ENCODE results near the gene MYH9. TPM values are rescaled to one million over a fixed set of nuclear protein-coding genes. Genes with fewer than 3 reads are reported as not detected.
A peak's percentile ranks its signal among the peaks of the same experiment; 100 is the strongest.

The MYH9 gene
- total RNA-seq, 4 donors from 2014 or later: 241 to 387 (median 358) TPM

DNA sequence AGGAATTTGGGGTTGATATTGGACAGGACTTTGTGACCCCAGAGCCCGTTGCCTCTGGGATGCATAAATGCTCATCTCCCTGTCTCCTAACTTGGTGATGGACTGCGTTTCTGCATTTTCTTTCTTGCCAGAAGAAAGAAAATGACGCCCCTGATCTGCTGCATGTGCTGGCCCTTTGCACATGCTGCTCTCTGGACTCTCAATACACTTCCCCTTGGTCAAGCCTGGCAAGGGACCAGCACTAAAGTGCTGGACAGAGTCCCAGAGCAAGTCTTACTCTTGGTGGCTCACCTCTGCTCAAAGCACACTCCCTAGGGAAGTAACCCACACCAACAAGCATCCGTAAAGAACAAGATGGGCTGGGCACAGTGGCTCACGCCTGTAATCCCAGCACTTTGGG, 40.7 kb downstream of the MYH9 start:
- intact Hi-C loops (cut with DNase I): no loop called here
- Histone ChIP-seq H3K36me3 (peaks cover 0 to 61% (median 41%) of the 10 kb centered on the region in 4 donors), H3K9me3 (no peaks in the 10 kb centered on the region), H3K27ac (replicated peaks in 1 of 4) (peak overlapping the region; percentile 95 to 100 (median 98)), H3K4me1 (peaks cover 97 to 100% (median 98%) of the 10 kb centered on the region in 4 donors), H3K27me3 (no peaks in the 10 kb centered on the region), H3K4me3 (no peak overlapping the region)
- TF ChIP-seq POLR2A (IDR thresholded peaks at IDR 0.05; ENCODE audit: low read depth) (no peak), EP300 (IDR thresholded peaks at IDR 0.05) (no peak), POLR2AphosphoS5 (IDR thresholded peaks at IDR 0.05) (peak in 1 of 2 donors; percentile 44)
- TF ChIP-seq, protein P1, sequence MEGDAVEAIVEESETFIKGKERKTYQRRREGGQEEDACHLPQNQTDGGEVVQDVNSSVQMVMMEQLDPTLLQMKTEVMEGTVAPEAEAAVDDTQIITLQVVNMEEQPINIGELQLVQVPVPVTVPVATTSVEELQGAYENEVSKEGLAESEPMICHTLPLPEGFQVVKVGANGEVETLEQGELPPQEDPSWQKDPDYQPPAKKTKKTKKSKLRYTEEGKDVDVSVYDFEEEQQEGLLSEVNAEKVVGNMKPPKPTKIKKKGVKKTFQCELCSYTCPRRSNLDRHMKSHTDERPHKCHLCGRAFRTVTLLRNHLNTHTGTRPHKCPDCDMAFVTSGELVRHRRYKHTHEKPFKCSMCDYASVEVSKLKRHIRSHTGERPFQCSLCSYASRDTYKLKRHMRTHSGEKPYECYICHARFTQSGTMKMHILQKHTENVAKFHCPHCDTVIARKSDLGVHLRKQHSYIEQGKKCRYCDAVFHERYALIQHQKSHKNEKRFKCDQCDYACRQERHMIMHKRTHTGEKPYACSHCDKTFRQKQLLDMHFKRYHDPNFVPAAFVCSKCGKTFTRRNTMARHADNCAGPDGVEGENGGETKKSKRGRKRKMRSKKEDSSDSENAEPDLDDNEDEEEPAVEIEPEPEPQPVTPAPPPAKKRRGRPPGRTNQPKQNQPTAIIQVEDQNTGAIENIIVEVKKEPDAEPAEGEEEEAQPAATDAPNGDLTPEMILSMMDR (IDR thresholded peaks at IDR 0.05): no peak
- WGBS: 53% methylated on average over 5 of the region's 5 CpGs
- DNase-seq (ENCODE audit: extremely low spot score): no peak

DNA sequence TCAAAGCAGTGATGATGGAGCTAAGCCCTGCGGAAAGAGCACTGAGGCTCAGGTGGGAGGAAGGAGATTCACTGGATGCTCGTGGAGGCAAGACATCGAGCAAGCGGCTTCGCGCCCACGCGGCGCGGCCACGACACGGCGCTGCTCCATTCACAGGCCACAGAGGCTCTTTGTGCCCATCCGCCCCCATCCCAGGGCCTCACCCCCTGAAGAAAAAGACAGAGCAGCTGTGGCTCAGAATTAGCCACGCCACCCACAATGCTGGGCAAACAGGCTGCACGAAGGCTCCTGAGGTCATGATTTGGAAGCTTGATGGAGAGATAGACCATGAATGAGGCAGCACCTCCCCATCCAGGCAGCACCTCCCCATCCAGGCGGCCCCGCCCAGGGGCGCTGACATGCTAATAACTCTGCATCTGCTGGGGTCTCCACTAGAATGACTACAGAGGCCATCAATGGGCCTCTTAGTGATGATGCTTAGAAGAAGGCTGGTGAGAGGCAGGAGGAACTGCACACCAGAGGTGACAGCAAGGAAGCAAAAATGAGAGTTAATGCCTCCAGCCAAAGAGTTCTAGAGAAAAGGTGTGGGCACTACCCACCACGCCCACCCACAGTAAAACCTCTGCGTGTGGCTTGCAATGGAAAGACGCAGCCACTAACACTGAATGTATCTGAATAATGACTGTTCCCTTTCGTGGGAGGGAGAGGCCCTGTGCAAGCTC, 43.5 kb downstream of the MYH9 start:
- peaks cover 17 to 89% (median 69%) of the 10 kb centered on the region in 4 donors for H3K36me3 ChIP-seq
- peak overlapping the region; percentile 95 to 100 (median 98) for H3K27ac ChIP-seq (replicated peaks in 1 of 4)
- H3K9me3 ChIP-seq: no peaks in the 10 kb centered on the region
- no peak overlapping the region for H3K4me3 ChIP-seq
- DNase-seq (ENCODE audit: extremely low spot score): no peak
- intact Hi-C loops (cut with DNase I): no loop called here
- no peak for TF ChIP-seq POLR2AphosphoS5 (IDR thresholded peaks at IDR 0.05)
- TF ChIP-seq, protein P1 (IDR thresholded peaks at IDR 0.05): no peak
- no peak for TF ChIP-seq EP300 (IDR thresholded peaks at IDR 0.05)
- TF ChIP-seq POLR2A (IDR thresholded peaks at IDR 0.05; ENCODE audit: low read depth): no peak
- 75% methylated on average over 23 of the region's 23 CpGs for WGBS
- H3K27me3 ChIP-seq: no peaks in the 10 kb centered on the region
- H3K4me1 ChIP-seq: peaks cover 96 to 100% (median 98%) of the 10 kb centered on the region in 4 donors

- H3K4me3 ChIP-seq: no peak overlapping the region
- intact Hi-C loops (cut with DNase I): no loop called here
- H3K9me3 ChIP-seq: no peaks in the 10 kb centered on the region
- TF ChIP-seq POLR2A (IDR thresholded peaks at IDR 0.05; ENCODE audit: low read depth) (no peak), POLR2AphosphoS5 (IDR thresholded peaks at IDR 0.05) (peak; percentile 33 to 48)
- peaks cover 96 to 100% (median 98%) of the 10 kb centered on the region in 4 donors for H3K4me1 ChIP-seq
- 28% methylated on average over 8 of the region's 9 CpGs for WGBS
- peaks cover 17 to 90% (median 74%) of the 10 kb centered on the region in 4 donors for H3K36me3 ChIP-seq
- H3K27me3 ChIP-seq: no peaks in the 10 kb centered on the region
- DNase-seq (ENCODE audit: extremely low spot score): no peak
- peak overlapping the region; percentile 95 to 100 (median 98) for H3K27ac ChIP-seq (replicated peaks in 1 of 4)
Observed at GRCh38 chr22:36343720-36344105, 44.1 kb downstream of the MYH9 start.

DNA sequence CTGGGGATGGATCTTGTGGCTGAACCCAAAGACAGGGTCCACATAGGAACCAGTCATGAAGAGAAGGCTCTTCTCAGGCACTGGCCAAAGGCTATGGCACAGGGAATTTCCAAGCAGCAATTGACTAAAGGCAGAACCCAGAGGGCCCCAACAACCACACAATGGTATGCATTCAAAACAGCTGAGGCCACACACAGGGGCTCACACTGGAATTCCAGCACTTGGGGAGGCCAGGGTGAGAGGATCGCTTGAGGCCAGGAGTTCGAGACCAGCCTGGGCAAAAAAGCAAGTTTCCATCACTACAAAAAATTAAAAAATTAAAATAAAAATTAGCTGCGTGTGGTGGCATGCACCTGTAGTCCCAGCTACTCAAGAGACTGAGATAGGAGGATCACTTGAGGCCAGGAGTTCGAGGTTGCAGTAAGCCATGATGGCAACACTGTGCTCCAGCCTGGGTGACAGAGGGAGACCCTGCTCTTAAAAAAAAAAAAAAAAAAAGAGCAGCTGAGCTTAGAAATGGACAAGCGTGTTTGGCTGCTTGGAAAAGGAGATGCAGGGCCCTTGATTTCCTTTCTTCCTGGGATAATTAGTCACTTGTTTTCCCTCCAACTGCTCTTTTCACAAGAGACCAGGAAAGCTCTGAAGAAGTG, 44.6 kb downstream of the MYH9 start:
- TF ChIP-seq, protein P1 (IDR thresholded peaks at IDR 0.05): no peak
- TF ChIP-seq POLR2A (IDR thresholded peaks at IDR 0.05; ENCODE audit: low read depth) (no peak), POLR2AphosphoS5 (IDR thresholded peaks at IDR 0.05) (no peak), EP300 (IDR thresholded peaks at IDR 0.05) (no peak)
- no peak for DNase-seq (ENCODE audit: extremely low spot score)
- H3K4me3 ChIP-seq: no peak overlapping the region
- intact Hi-C loops (cut with DNase I): no loop called here
- no peaks in the 10 kb centered on the region for H3K9me3 ChIP-seq
- 54% methylated on average over 5 of the region's 5 CpGs for WGBS
- H3K27me3 ChIP-seq: no peaks in the 10 kb centered on the region
- peaks cover 96 to 100% (median 98%) of the 10 kb centered on the region in 4 donors for H3K4me1 ChIP-seq
- H3K36me3 ChIP-seq: peaks cover 17 to 90% (median 76%) of the 10 kb centered on the region in 4 donors
- H3K27ac ChIP-seq (replicated peaks in 1 of 4): peak overlapping the region; percentile 95 to 100 (median 98)

DNA sequence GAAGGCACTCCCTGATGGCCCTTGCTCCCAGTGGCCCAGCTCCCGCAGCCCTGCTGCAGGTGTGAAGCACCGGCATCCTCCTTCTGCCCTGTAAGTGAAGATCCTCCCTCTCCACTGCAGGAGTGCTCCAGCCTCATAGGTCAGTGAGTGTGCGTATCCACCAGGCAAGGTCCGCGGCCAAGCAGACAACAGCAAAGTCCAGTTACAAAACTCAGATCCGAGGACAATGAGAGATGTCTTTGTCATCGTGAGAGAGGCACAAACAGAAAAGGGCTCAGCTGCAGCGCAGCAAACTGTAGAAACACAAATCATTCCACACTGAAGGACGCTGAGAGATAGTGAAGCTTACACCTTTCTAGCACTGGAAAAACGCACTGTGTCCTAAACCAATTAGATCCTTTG, 46.1 kb downstream of the MYH9 start:
- intact Hi-C loops (cut with DNase I): no loop called here
- Histone ChIP-seq H3K4me1 (peaks cover 98 to 100% (median 100%) of the 10 kb centered on the region in 4 donors), H3K9me3 (no peaks in the 10 kb centered on the region), H3K27me3 (no peaks in the 10 kb centered on the region), H3K4me3 (no peak overlapping the region), H3K27ac (replicated peaks in 1 of 4) (peak overlapping the region; percentile 95 to 100 (median 98)), H3K36me3 (peaks cover 25 to 90% (median 80%) of the 10 kb centered on the region in 4 donors)
- TF ChIP-seq, protein P1 (IDR thresholded peaks at IDR 0.05): no peak
- peak; percentile 9 to 37 for TF ChIP-seq POLR2AphosphoS5 (IDR thresholded peaks at IDR 0.05)
- 62% methylated on average over 10 of the region's 10 CpGs for WGBS
- DNase-seq (ENCODE audit: extremely low spot score): no peak

Measured in esophagus muscularis mucosa (tissue), 4 donors.